Osteocyte (in vitro differentiated cells): Measurements from ENCODE around the gene ZRSR2. TPM values are rescaled to one million over a fixed set of nuclear protein-coding genes. Genes with fewer than 3 reads are reported as not detected.

ENCODE experiments used
- DNase-seq: peaks from one replicate; pipeline ENCODE4 v3.0.0; 2021; ENCODE audit warnings: mixed read lengths; ENCODE audit not compliant: unreplicated experiment; ENCODE audit errors: extremely low spot score
- H3K27ac Mint-ChIP-seq: one replicate; pipeline ENCODE4 v1.8.0; 2021; ENCODE audit warnings: mild to moderate bottlenecking, mixed read lengths; ENCODE audit not compliant: unreplicated experiment
- H3K27me3 Mint-ChIP-seq: one replicate; pipeline ENCODE4 v1.8.0; 2021; ENCODE audit warnings: mixed read lengths; ENCODE audit not compliant: unreplicated experiment
- H3K36me3 Mint-ChIP-seq: one replicate; pipeline ENCODE4 v1.8.0; 2021; ENCODE audit warnings: mixed read lengths; ENCODE audit not compliant: unreplicated experiment
- H3K4me1 Mint-ChIP-seq: one replicate; pipeline ENCODE4 v1.8.0; 2021; ENCODE audit warnings: mixed read lengths; ENCODE audit not compliant: unreplicated experiment
- H3K4me3 Mint-ChIP-seq: one replicate; pipeline ENCODE4 v1.8.0; 2021; ENCODE audit warnings: mild to moderate bottlenecking, moderate library complexity, mixed read lengths; ENCODE audit not compliant: unreplicated experiment
- H3K9me3 Mint-ChIP-seq: one replicate; pipeline ENCODE4 v1.8.0; 2021; ENCODE audit warnings: mixed read lengths; ENCODE audit not compliant: unreplicated experiment
- total RNA-seq: library from RNA; stranded (reverse); gene quantifications from 2 replicates; pipeline ENCODE4 v1.2.1, GENCODE V29; 2021
- TF ChIP-seq, protein P1 (sequence below): fragments of 200-600 bp; sonication (generic); IDR thresholded peaks from 2 replicates; pipeline ENCODE4 v1.5.0; 2021; ENCODE audit warnings: antibody characterized with exemption, mild to moderate bottlenecking, moderate library complexity

ZRSR2 gene
- total RNA-seq, 1 donor from 2014 or later: 16.3 TPM

DNA sequence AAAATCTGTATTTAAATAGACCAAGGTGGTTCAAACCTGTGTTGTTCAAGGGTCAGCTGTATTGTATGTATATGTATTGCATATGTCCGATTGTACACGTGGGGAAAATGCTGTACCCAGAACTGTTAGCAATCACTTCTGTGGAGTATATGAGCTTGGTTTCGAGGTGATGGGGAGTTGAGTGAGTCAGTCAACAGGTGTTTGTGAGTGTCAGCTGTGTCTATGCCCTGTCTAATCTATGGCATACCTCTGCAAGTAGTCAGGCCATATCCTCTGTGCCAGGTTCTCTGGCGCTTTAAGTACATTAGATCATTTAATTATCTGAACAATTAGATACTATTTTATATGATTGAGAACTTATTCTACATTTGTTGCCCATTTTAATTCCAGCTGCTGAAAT lies 7.4 kb downstream of the ZRSR2 start:
- Mint-ChIP-seq H3K4me3 (no peak overlapping the region), H3K4me1 (peaks cover 1% of the 10 kb centered on the region), H3K36me3 (peaks cover 25% of the 10 kb centered on the region), H3K9me3 (no peaks in the 10 kb centered on the region), H3K27ac (no peak overlapping the region), H3K27me3 (no peaks in the 10 kb centered on the region)
- no peak for DNase-seq
- TF ChIP-seq, protein P1, sequence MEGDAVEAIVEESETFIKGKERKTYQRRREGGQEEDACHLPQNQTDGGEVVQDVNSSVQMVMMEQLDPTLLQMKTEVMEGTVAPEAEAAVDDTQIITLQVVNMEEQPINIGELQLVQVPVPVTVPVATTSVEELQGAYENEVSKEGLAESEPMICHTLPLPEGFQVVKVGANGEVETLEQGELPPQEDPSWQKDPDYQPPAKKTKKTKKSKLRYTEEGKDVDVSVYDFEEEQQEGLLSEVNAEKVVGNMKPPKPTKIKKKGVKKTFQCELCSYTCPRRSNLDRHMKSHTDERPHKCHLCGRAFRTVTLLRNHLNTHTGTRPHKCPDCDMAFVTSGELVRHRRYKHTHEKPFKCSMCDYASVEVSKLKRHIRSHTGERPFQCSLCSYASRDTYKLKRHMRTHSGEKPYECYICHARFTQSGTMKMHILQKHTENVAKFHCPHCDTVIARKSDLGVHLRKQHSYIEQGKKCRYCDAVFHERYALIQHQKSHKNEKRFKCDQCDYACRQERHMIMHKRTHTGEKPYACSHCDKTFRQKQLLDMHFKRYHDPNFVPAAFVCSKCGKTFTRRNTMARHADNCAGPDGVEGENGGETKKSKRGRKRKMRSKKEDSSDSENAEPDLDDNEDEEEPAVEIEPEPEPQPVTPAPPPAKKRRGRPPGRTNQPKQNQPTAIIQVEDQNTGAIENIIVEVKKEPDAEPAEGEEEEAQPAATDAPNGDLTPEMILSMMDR: no peak

DNA sequence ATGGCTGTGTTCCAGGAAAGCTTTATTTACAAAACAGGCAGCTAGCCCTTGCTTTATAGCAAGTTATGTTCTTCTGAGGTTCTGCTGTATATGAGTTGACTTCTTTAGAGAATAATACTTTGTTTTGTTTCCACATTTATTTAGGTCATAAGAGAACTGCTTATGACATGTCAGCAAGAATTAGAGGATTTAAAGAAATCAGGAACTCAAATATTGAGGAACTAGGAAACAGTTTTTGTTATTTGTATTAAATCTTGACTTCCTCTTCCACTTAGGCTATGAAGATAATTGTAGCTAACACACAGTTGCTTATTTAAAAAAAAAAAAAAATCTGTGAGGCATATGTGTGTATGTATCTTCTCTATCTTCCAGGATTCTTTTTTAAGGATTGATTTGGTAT lies 14.3 kb downstream of the ZRSR2 start:
- Mint-ChIP-seq H3K27ac (no peak overlapping the region), H3K9me3 (no peaks in the 10 kb centered on the region), H3K27me3 (no peaks in the 10 kb centered on the region), H3K4me1 (no peaks in the 10 kb centered on the region), H3K36me3 (peaks cover 41% of the 10 kb centered on the region), H3K4me3 (no peak overlapping the region)
- no peak for DNase-seq
- TF ChIP-seq, protein P1: no peak

DNA sequence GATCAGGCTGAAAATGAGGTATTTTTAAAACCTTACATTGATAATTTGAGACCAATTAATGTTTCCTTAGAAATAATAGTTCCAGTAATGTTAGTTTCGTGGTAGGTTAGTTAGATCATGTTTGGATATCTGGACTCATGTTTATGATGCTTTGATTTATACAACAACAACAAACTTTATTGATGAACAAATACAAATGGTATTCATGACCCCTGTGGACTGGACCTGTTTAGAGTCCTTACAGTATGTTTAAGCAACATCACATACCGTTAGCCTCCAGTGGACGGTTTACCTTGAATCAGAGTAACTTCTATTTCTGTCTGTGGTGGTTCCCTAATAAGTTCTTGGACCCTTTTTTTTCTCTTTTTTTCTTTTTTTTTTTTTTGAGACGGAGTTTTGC lies 18.0 kb downstream of the ZRSR2 start:
- Mint-ChIP-seq H3K4me1 (no peaks in the 10 kb centered on the region), H3K27me3 (no peaks in the 10 kb centered on the region), H3K9me3 (no peaks in the 10 kb centered on the region), H3K36me3 (peaks cover 53% of the 10 kb centered on the region), H3K4me3 (no peak overlapping the region), H3K27ac (no peak overlapping the region)
- TF ChIP-seq, protein P1: no peak
- DNase-seq: no peak

DNA sequence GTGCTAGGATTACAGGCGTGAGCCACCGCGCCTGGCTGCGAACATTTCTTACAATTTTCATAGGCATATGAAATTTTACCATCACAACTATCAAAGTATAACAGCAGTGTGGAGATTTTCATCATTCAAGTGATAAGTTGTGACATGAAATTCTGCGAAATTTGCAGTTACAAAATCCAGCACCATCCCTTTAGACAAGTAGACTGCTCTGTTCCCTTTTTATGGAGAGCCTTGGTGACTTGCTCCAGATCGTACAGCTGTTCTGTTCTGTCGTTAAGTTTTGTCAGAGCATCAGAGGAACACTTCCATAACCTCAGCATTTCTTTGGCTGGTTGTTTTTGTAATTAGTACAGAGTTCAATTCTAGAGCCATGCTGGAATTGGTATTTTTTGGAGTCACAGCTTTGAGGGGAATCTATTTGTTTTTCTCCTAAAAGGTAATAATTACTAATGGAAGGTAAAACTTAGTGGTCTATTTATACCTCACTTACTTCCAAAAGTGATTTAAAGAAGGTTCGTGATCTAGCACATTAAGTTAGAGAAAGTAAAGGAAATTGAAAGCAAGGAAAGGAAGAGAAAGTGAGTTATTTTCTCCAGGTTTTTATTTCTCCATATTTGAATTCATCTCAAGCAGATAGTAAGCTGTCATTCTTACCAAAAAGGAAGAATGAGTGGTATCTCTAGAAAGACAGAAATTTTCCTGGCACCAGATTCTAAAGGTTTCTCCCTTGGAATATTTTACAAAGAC lies 22.1 kb downstream of the ZRSR2 start:
- Mint-ChIP-seq H3K27ac (no peak overlapping the region), H3K36me3 (peaks cover 47% of the 10 kb centered on the region), H3K27me3 (no peaks in the 10 kb centered on the region), H3K4me3 (no peak overlapping the region), H3K4me1 (no peaks in the 10 kb centered on the region), H3K9me3 (no peaks in the 10 kb centered on the region)
- TF ChIP-seq, protein P1: no peak
- no peak for DNase-seq

DNA sequence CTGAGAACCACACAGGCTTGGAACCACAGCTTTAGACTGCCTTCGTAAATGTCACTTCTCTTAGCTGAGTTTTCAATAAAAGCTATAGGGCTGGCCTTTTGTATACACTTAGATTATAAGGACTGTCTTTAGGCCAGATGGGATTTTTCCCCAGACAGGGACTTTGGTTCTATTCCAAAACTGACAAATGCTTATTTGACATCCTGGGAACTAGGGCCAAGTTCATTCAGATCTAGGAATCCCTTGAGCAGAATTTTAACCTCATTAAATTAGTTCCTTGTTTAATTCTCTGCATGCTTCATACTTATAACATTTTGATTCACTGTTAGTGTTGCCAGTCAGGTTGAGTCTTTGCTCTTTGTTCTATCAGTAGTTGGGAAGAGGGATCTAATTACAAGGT lies 23.1 kb downstream of the ZRSR2 start:
- Mint-ChIP-seq H3K27ac (no peak overlapping the region), H3K36me3 (peaks cover 46% of the 10 kb centered on the region), H3K4me3 (no peak overlapping the region), H3K27me3 (no peaks in the 10 kb centered on the region), H3K9me3 (no peaks in the 10 kb centered on the region), H3K4me1 (no peaks in the 10 kb centered on the region)
- no peak for DNase-seq
- TF ChIP-seq, protein P1: no peak
